ENCODE data around the gene HS6ST3.

DNA sequence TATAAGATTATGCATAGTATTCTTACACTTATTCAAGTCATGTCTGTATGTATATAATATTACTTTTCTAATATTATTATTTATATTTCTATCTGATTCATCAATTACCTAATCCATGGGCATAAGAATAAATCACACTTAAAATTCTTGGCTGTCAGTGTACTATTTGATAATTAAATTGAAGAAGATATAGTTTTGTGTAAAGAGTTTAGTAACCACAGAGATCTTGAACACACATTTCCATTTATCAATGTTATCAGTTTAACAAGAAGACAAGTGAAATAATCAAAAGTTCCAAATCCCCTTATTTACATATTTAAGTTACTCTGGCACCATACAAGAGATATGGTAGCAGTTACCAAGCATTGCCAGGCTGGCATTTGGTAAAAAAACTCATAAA is 659.9 kb downstream of the HS6ST3 start:
- TF ChIP-seq POLR2A (IDR thresholded peaks at IDR 0.05) (no peak), POLR2AphosphoS5 (IDR thresholded peaks at IDR 0.05) (no peak)
- TF ChIP-seq, protein P1, sequence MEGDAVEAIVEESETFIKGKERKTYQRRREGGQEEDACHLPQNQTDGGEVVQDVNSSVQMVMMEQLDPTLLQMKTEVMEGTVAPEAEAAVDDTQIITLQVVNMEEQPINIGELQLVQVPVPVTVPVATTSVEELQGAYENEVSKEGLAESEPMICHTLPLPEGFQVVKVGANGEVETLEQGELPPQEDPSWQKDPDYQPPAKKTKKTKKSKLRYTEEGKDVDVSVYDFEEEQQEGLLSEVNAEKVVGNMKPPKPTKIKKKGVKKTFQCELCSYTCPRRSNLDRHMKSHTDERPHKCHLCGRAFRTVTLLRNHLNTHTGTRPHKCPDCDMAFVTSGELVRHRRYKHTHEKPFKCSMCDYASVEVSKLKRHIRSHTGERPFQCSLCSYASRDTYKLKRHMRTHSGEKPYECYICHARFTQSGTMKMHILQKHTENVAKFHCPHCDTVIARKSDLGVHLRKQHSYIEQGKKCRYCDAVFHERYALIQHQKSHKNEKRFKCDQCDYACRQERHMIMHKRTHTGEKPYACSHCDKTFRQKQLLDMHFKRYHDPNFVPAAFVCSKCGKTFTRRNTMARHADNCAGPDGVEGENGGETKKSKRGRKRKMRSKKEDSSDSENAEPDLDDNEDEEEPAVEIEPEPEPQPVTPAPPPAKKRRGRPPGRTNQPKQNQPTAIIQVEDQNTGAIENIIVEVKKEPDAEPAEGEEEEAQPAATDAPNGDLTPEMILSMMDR (IDR thresholded peaks at IDR 0.05 in 8 of 11, conservative IDR thresholded peaks at IDR 0.05 in 3 of 11): no peak

Data from spleen (tissue), 7 donors.